GF-D8 (cell line): ENCODE data around the gene CACNB2.

Experiments
- DNase-seq: peaks from one replicate; lab custom pipeline; 2025; lab: John Stamatoyannopoulos, UW

Gene CACNB2

DNA sequence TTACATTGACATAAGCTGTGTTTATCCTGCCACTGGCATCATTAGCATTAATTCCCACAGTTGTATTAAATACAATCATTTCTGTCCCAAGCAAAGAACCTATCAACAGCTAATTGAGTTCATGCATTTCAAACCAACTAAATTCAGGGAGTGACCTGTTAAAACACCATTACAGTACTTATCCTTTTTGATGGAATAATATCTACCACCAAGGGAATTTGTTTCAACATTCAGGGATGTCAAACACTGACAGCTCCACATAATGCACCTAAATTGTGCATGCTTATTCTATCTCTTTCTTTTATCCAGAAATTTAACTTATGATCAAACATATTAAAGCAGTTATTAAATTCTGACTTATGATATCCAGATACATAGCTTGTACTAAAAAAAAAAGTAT, 374.3 kb downstream of the CACNB2 start:
- no peak for DNase-seq

DNA sequence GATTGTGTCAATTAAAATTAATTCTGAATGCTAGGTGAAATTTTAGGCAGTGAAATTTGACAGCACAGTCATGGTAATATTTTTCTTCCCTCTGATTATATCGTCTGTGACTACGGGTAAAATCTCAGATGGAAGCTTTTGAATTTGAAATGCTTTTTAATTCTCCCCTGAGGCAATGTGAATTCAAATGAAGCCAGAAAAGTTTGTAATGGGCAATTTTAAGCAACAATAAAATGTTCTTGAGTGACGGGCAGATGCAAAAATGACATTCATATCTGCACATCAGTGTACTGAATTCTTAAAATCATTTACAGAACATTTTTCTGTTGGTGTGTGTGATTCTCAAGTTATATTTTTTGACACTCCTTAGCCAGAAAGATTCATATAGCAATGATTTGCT, 376.6 kb downstream of the CACNB2 start:
- no peak for DNase-seq

GRCh38 chr10:18523025-18523424, 382.8 kb downstream of the CACNB2 start:
- no peak for DNase-seq

GRCh38 chr10:18523858-18524257, 383.6 kb downstream of the CACNB2 start:
- no peak for DNase-seq

- DNase-seq = no peak
Measured at GRCh38 chr10:18527687-18528086, 387.5 kb downstream of the CACNB2 start.

GRCh38 chr10:18528292-18528691, 388.1 kb downstream of the CACNB2 start:
- DNase-seq = no peak

DNA sequence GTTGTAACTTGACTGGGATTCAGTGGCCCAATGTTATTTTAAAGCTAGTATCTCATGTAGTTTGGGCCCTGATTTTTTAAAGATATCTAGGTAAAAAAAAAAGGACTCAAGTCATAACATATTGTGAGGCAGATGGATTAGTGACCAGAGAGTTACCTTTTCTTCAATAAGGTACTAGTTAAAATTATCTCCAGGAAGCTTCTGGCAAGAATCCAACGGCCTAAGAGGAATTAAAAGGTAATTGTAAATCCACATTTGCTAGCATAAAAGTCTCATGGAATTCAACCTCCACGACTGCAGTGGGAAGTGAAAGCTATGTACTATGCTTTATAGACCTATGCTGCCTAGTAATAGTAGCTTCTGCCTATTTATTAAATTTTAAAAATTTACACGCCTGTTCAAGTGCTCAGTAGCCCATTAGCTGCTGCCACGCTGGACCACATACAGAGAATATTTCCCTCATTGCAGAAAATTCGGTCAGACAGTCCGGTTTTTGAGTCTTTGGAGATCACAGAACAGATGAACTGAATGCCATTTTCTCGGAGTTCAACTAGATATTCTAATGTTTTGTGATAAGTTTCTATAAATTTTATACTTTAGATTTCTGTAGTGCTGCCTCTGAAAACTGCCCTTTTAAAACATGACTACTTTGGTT, 392.8 kb downstream of the CACNB2 start:
- DNase-seq = no peak

DNA sequence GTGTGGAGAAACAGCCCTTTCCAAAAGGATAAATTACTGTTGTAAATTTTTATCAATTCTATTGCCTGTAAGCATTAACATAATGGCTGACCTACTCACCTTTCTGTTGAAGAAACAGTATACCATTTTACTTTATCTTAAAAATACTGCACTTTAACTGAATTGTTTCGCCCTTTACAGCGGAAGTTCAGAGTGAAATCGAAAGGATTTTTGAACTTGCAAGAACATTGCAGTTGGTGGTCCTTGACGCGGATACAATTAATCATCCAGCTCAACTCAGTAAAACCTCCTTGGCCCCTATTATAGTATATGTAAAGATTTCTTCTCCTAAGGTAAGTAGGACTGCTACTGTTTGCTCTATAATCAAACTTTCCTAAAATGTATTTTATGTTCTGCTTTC, 393.7 kb downstream of the CACNB2 start:
- no peak for DNase-seq

DNA sequence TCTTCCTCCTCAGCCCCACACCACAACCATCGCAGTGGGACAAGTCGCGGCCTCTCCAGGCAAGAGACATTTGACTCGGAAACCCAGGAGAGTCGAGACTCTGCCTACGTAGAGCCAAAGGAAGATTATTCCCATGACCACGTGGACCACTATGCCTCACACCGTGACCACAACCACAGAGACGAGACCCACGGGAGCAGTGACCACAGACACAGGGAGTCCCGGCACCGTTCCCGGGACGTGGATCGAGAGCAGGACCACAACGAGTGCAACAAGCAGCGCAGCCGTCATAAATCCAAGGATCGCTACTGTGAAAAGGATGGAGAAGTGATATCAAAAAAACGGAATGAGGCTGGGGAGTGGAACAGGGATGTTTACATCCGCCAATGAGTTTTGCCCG, 399.1 kb downstream of the CACNB2 start:
- DNase-seq = no peak

GRCh38 chr10:18540195-18540594, 400.0 kb downstream of the CACNB2 start:
- no peak for DNase-seq

DNA sequence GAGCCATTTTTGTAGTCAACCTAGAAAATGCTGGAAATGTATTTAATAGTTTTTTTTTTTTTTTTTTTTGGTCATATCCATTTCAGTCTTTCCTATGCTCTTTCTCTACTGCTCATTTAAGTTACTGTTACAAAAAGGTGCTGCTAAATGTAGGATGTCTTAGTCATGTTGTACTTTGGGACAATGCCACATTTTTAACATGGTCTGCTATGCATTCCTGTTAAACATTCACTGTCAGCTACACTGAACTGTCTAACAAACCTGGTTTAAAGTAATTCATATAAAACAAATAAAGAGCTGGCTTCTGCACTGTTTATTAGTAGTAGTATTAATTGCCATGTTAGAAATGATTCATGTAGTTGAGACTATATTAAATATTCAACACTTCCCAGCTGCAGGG, 402.6 kb downstream of the CACNB2 start:
- DNase-seq = no peak

DNA sequence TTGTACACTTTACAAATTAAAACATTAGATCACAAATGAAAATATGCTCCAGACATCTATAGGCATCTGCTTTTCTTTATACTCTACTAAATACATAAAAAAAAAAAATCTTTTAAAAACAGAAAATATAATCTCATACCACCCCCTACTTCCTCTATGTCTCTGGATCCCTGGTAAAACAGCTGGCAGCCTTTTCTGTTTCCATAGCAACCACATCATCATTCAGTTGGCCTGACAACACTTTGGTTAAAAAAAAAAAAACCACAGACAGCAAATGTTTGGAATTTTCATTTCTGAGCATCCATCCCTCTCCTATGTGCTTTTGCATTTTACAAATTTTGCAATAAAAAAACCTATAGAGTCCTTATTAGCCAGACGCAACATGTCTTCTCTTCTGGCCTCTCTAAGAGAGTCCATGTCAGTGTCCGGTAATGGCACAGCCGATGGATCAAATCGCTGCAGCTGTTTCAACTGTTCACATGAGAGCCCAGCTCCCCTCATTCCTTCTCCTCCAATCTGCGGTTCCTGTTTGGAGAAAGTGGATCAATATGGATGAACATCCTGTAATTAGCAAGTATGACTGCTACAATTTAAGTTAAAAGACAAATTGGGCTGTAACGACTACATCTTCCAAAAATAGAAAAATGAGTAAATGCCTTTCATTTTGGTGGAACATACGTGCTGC, 405.5 kb downstream of the CACNB2 start:
- DNase-seq = no peak

DNA sequence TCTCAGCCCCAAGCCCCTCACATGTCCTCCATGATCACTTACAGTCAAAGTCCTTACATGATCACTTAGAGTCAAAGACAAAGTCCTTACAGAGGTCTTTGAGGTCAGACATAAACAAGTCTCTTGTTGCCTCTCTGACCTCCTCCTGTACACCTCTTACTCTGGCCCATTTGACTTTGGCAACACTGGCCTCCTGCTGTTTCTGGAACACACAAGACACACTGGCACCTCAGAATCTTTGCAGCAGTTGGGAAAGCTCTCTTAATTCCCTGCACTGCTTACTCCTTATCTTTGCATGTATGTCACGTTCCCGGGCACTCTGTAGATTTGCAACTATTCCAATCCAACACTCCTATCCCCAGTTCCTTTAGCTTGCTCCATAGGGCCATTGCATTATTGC, 408.9 kb downstream of the CACNB2 start:
- no peak for DNase-seq

DNA sequence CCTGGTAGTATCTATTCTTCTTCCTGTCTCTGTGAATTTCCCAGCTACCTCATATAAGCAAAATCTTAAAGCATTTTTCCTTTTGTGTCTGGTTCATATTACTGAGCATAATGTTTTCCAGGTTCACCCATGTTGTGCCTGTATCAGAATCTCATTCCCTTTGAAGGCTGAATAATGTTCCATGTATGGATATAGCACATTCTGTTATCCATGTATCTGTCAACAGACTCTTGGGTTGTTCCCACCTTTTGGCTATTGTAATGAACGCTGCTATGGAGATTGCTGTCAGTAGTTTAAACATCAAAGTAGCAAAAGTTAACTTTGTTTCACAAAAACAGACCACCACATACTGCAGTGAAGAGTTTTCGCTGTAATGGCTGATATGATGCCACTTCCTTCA, 411.2 kb downstream of the CACNB2 start:
- no peak for DNase-seq

DNA sequence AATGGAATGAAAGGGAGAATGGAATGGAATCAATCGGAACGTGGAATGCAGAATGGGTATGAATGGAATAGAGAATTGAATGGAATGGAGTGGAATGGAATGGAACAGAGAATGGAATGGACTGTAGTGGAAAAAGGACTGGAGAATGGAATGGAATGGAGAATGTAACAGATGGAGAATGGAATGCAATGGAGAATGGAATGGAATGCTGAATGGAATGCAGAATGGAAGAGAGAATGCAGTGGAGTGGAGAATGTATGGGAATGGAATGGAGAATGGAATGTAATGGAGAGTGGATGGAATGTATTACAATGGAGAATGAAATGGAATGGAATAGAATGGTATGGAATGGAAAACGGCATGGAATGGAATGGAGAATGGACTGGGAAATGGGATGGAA, 414.3 kb downstream of the CACNB2 start:
- no peak for DNase-seq

DNA sequence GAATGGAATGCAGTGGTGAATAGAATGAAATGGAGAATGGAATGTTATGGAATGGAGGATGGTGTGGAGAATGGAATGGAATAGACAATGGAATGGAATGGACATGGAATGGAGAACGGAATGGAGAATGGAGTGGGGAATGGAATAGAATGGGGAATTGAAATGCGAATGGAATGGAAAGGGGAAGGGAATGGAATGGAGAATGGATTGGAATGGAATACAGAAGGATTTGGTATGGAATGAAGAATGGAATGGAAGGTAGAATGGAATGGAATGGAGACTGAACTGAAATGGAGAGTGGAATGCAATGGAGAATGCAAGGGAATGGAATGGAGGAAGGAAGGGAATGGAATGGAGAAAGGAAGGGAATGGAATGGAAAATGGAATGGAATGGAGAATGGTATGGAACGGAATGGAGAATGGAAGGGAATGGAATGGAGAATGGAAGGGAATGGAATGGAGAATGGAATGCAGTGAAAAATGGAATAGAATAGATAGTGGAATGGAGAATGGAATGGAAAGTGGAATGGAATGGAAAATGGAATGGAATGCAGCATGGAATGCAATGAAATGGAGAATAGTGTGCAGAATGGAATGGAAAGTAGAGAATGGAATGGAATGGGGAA, 416.4 kb downstream of the CACNB2 start:
- DNase-seq = no peak

DNA sequence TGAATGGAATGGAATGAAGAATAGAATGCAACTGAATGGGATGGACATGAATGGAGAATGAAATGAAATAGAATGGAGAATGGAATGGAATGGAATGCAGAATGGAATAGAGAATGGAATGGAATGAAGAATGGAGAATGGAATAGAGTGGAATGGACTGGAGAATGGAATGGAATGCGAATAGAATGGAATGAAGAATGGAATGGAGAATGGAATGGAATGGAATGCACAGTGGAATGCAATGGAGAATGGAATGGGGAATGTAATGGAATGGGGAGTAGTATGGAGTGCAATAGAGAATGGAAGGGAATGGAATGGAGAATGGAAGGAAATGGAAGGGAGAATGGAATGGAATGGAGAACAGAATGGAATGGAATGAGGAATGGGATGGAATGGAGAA, 417.7 kb downstream of the CACNB2 start:
- DNase-seq = no peak

- no peak for DNase-seq
Measured at GRCh38 chr10:18561861-18562551, 421.8 kb downstream of the CACNB2 start.

- no peak for DNase-seq
Measured at GRCh38 chr10:18563003-18563726, 422.9 kb downstream of the CACNB2 start.

GRCh38 chr10:18565006-18565405, 424.8 kb downstream of the CACNB2 start:
- DNase-seq = no peak

DNA sequence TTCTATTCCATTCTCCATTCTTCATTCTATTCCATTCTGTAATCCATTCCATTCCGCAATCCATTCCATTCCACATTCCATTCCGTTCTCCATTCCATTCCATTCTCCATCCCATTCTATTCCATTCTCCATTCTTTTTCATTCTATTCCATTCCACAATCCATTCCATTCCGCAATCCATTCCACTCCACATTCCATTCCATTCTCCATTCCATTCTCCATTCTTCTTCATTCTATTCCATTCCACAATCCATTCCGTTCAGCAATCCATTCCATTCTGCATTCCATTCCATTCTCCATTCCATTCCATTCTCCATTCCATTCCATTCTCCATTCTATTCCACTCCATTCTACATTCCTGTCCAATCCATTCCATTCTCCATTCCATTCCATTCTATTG, 426.0 kb downstream of the CACNB2 start:
- DNase-seq = no peak

DNA sequence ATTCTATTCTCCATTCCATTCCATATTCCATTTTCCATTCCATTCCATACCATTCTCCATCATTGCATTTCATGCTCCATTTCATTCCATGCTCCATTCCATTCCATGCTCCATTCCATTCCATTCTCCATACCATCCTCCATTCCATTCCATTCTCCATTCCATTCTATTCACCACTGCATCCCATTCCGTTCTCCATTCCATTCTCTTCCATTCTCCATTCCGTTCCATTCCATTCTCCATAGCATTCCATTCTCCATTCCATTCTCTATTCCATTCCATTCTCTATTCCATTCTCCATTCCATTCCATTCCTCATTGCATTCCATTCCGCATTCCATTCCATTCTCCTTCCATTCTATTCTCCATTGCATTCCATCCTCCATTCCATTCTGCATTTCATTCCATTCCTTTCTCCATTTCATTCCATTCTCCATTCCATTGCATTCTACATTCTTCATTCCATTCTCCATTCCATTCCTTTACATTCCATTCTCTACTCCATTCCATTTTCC, 427.2 kb downstream of the CACNB2 start:
- DNase-seq = no peak
